Measurements from ENCODE around the gene VMP1. TPM values are rescaled to one million over a fixed set of nuclear protein-coding genes. Genes with fewer than 3 reads are reported as not detected.

VMP1 gene
- total and polyA plus RNA-seq, 2 of the 13 experiments (the other 11 are each of a cell fraction or from before 2014, with no cell fraction given): 186 to 271 TPM

- peak; percentile 26 for TF ChIP-seq KAT8 (CRISPR knock-in tag; IDR thresholded peaks at IDR 0.05)
- TF ChIP-seq NCOA2 (CRISPR knock-in tag; IDR thresholded peaks at IDR 0.05): peak; percentile 96
- TF ChIP-seq ZBTB42 (CRISPR knock-in tag; IDR thresholded peaks at IDR 0.05): no peak
- no peak for TF ChIP-seq ZNF407 (CRISPR knock-in tag; IDR thresholded peaks at IDR 0.05; ENCODE audit: not compliant biosample characterization)
- TF ChIP-seq ZNF263 (CRISPR knock-in tag; IDR thresholded peaks at IDR 0.05): peak; percentile 75
- no peak for TF ChIP-seq ZNF282 (IDR thresholded peaks at IDR 0.05; ENCODE audit: partially characterized antibody)
- peak; percentile 87; the same call in 1 of the 2 replicates for TF ChIP-seq MAF1 (CRISPR knock-in tag; IDR thresholded peaks at IDR 0.05; ENCODE audit: borderline replicate concordance)
- TF ChIP-seq SALL2 (CRISPR knock-in tag; IDR thresholded peaks at IDR 0.05): peak; percentile 89; the same call in 1 of the 2 replicates
- no peak for TF ChIP-seq KDM2A (CRISPR knock-in tag; IDR thresholded peaks at IDR 0.05; ENCODE audit: borderline replicate concordance, low read depth)
- peak; percentile 95 for TF ChIP-seq MED13 (CRISPR knock-in tag; IDR thresholded peaks at IDR 0.05)
- TF ChIP-seq ZNF891 (CRISPR knock-in tag; IDR thresholded peaks at IDR 0.05): no peak
- no peak for TF ChIP-seq ATAD3A (CRISPR knock-in tag; IDR thresholded peaks at IDR 0.05)
- no peak for TF ChIP-seq ZNF773 (CRISPR knock-in tag; IDR thresholded peaks at IDR 0.05; ENCODE audit: borderline replicate concordance)
- TF ChIP-seq PRDM4 (CRISPR knock-in tag; IDR thresholded peaks at IDR 0.05; ENCODE audit: borderline replicate concordance): no peak
- no peak for TF ChIP-seq RNF2 (conservative IDR thresholded peaks at IDR 0.05; ENCODE audit: low read depth)
- TF ChIP-seq ZNF276 (CRISPR knock-in tag; IDR thresholded peaks at IDR 0.05; ENCODE audit: low read depth): no peak
- no peak for TF ChIP-seq NFRKB (IDR thresholded peaks at IDR 0.05)
- no peak for TF ChIP-seq ZNF816 (CRISPR knock-in tag; IDR thresholded peaks at IDR 0.05; ENCODE audit: borderline replicate concordance)
These were observed 139.1 kb downstream of the VMP1 start (continued) for GRCh38 chr17:59846394-59847165.
